Thyroid gland (tissue), 4 donors: ENCODE measurements around the gene KRTAP5-1. TPM values are rescaled to one million over a fixed set of nuclear protein-coding genes. Genes with fewer than 3 reads are reported as not detected.

Experiments used
- total RNA-seq, 4 donors: library from RNA; depleted of rRNA; stranded (reverse); fragments of >200 nt; gene quantifications; one replicate each; pipeline ENCODE4 v1.2.3, GENCODE V29; 2016

The KRTAP5-1 gene
- total RNA-seq, 4 donors from 2014 or later: not detected

Other genes with a start within 250 kb of the KRTAP5-1 start
- gene BRSK2, start 195.3 kb downstream of the KRTAP5-1 start, total RNA-seq: 1 to 10 TPM in 2 of 4 donors, under 1 TPM in 2; 0.34 to 2.2 (median 0.81) TPM
- gene MOB2, start 98.5 kb downstream of the KRTAP5-1 start, total RNA-seq: 10 to 100 TPM; 25.6 to 45.8 (median 30.1) TPM
- 1 to 10 TPM; 1.3 to 3.5 (median 2.5) TPM for gene DUSP8, start 13.0 kb downstream of the KRTAP5-1 start, total RNA-seq
- gene KRTAP5-2, start 13.0 kb upstream of the KRTAP5-1 start, total RNA-seq: not detected
- not detected for gene KRTAP5-3, start 23.2 kb upstream of the KRTAP5-1 start, total RNA-seq
- not detected for gene KRTAP5-4, start 36.9 kb upstream of the KRTAP5-1 start, total RNA-seq
- gene KRTAP5-5, start 44.5 kb upstream of the KRTAP5-1 start, total RNA-seq: not detected
- not detected for gene KRTAP5-6, start 111.9 kb upstream of the KRTAP5-1 start, total RNA-seq
- gene IFITM10, start 165.3 kb upstream of the KRTAP5-1 start, total RNA-seq: 100 to 1,000 TPM in 1 of 4 donors, 1 to 10 TPM in 1, under 1 TPM in 1, not detected in 1; 0.22 to 126 (median 1.5) TPM
- 100 to 1,000 TPM; 363 to 577 (median 457) TPM for gene CTSD, start 178.6 kb upstream of the KRTAP5-1 start, total RNA-seq
- gene SYT8, start 249.7 kb upstream of the KRTAP5-1 start, total RNA-seq: not detected